NCI-H2029 treated with DMSO at 0.1 percent for 48 hours (cell line): ENCODE data around the gene SPATA20.

Experiments used
- DNase-seq: peaks from one replicate; lab custom pipeline; 2025; lab: John Stamatoyannopoulos, UW

SPATA20 gene

DNA sequence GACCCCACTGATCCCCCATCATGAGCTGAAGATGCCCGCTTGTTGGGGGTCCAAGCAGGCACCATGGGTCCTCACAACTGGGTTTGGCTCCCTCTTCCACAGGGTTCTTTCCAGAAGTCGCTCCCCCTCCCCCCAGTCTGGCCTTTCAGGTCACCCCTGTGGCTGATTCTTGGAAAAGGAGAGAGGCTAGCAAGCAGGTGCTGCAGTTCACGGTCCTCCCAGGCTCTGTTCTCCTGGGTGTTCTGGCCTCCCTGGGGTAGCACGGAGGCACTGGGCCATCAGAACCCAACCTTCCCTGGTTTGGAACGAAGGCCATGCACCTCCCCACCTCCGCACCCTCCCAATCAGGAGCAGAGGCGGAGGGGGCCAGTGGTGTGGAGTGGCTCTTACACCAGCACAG, 32.4 kb downstream of the SPATA20 start:
- no peak for DNase-seq

DNA sequence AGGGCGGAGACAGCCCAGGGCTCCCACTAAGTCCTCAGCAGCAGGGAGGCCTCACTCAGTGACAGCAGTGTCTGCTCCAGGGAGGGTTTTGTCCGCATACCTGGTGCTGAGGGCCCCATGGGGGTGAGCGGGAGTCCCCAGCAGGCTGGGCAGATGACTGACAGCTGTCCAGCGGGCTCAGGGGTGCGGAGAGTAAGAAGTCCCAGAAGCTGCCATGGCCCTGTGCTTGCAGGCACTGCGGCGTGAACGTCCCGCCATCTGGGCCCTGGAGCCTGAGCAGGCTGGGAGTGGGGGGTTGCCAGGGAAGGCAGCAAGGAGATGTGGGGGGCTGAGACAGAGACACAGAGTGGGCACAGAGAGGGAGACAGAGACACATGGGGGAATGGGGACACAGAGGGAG, 33.7 kb downstream of the SPATA20 start:
- no peak for DNase-seq

DNA sequence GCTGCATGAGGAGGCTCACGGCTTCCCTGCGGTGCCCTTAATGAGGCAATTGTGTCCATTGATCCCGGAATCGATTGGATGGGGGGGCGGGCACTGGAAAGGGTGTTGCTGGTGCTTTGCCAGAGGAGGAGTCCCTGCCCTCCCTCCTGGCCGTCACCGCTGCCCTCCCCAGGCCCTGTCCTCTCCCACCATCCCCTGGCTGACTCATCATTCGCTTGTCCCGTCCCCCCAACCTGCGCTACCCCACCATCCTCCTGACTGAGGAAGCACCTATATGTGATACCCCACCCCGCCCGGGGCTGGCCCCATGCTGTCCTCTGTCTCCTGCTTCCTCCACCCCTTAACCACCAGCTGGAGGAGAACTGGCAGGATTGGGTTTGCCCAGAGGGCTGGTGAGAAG, 34.3 kb downstream of the SPATA20 start:
- DNase-seq: no peak

GRCh38 chr17:50582741-50583140, 35.8 kb downstream of the SPATA20 start:
- DNase-seq: no peak

GRCh38 chr17:50583641-50584040, 36.7 kb downstream of the SPATA20 start:
- no peak for DNase-seq

DNA sequence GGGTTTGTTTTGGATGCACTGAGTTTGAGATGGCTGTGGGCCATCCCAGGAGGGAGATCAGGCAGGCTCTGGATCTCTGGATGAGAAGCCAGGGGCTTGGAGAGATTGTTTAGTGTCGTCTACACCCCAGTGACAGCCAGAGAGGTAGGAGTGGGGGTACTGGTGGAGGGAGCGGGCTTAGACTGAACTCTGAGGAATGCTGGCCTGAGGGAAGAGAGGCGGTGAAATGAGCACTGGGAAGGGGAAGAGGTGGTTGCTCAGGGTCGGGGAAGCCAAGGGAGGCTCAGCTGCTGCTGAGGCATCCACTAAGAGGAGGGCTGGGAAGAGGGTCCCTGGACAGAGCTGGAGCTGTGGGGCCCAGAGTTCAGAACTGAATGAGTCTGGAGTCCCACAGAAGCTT, 37.1 kb downstream of the SPATA20 start:
- no peak for DNase-seq

- DNase-seq: no peak
Measured at GRCh38 chr17:50584749-50585148, 37.8 kb downstream of the SPATA20 start.

- no peak for DNase-seq
Measured at GRCh38 chr17:50585346-50585745, 38.4 kb downstream of the SPATA20 start.

- no peak for DNase-seq
Measured at GRCh38 chr17:50585891-50586290, 38.9 kb downstream of the SPATA20 start.

- no peak for DNase-seq
Measured at GRCh38 chr17:50586421-50587247, 39.7 kb downstream of the SPATA20 start.

DNA sequence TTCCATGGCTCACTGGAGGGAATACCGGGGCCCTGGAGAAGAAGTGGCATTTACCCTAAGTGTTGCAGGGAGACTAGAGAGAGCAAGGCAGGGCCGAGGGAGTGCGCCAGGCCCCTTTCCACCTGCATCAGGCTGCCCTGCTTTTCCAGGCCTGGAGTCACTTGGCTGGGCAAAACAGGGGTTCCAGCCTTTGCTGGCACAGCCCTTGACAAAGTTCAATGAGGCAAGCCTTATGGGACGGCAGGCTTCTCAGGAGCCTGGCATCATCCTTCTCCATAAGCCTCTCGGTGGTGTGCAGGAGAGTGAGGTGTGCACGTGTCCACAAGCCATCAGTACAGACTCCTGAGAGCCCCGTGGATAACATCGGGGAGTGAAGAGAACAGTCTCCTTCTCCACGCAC, 40.6 kb downstream of the SPATA20 start:
- no peak for DNase-seq

GRCh38 chr17:50588391-50589049, 41.5 kb downstream of the SPATA20 start:
- DNase-seq: no peak

DNA sequence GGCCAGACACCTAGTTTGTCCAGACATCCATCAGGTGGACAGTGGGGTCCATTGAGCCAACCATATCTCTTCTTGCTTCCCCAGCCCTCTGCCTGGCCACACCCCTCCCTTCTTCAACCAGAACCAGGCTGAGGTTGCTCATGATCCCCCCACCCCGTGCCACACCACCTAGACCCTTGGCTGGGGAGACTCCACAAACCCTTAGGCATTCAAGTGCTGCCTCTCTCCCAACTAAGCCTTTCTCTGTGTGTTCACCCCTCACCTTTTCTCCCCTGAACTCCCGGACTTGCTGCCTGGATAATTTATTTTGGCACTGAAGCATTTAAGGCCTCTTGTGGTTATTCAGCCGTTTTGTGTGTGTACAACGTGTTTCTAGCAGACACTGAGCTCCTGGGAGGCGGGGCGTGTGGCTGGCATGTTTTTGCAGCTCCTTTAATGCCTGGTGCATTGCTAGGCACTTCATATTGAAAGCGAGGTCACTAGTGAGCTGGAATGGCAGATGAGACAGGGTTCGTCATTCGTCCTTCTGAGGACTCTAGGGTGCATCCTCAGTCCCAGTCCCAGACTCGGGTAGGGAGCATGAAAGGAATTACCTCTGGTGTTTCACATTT, 42.2 kb downstream of the SPATA20 start:
- DNase-seq: peak; percentile 24

DNA sequence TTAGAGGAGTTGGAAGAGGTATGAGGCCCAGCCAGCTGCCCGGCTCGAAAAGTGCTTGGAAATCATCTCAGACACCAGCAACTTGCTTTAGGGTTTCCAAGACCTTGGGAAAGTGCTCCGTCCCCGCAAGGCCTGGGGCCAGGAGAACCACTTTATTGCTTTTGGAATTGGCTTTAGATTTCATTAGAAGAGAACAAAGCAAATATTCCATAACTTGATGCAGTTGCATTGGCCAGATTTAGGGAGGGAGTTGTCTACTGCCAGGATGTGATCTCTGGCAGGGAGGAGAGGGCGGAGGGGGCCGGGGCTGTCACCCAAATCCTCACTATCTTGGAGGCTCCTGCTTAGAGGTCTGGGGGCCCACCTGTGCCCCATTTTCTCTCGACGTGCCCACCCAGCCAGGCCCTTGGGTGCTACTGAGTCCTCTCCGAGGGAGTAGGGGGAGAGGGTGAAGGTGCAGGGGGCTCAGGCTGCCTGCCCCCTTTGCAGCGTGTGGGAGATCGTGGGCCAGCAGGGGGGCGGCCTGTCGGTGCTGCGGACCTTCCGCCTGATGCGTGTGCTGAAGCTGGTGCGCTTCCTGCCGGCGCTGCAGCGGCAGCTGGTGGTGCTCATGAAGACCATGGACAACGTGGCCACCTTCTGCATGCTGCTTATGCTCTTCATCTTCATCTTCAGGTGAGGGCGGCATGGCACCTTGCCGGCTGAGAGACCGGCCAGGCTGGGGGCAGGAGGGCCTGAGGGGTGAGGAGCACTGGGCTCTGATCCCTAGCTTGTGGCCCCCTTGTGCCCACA, 44.2 kb downstream of the SPATA20 start:
- DNase-seq: no peak

DNA sequence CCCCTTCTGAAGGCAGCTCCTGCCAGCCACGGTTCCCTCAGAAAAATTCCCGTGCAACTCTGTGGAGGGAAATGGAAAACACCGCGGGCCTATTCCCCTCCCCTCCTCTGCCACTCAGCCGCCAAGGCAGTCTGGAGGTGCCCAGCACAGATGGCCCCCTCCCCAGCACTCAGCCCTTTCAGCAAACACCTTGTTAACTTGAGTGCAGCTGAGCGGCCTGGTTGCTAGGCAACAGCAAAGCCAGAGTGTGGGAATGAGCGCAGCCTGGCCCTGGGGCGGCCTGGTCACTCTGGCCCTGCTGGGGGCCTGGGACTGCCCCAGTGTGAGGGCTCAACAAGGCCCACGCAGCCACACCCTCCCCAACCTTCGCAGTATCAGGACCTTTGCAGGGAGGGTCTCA, 46.3 kb downstream of the SPATA20 start:
- peak; percentile 31 for DNase-seq

- no peak for DNase-seq
Measured at GRCh38 chr17:50594128-50594823, 47.3 kb downstream of the SPATA20 start.

GRCh38 chr17:50594892-50595291, 47.9 kb downstream of the SPATA20 start:
- no peak for DNase-seq

DNA sequence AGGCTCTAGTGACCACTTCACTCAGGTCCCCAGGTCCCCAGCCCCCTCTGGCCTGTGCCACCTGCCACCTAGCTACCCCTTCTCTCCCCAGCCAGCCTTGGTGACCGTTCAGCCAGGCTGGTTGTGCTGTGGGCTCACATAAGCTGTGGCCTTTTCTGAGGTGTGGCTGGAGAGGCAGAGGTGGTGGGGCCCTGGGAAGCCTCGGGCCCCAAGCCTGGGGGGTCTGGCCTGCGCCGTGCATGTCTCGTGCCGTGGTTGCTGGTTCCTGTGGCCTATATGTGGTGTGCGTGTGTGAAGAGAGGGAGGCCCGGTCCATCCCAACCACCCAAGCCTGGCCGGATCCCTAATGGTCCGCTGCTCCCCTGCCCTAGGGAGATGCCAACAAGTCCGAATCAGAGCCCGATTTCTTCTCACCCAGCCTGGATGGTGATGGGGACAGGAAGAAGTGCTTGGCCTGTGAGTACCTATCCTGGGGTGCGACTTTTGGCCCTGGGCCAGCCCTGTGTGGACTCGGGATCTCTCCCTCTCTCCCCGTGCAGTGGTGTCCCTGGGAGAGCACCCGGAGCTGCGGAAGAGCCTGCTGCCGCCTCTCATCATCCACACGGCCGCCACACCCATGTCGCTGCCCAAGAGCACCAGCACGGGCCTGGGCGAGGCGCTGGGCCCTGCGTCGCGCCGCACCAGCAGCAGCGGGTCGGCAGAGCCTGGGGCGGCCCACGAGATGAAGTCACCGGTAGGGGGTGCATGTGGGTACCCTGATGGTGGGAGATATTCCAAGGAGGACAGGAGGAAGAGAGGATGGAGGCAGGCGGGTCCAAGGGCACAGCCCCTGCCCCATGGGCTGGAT, 49.4 kb downstream of the SPATA20 start:
- no peak for DNase-seq

- no peak for DNase-seq
Measured at GRCh38 chr17:50598487-50598886, 51.5 kb downstream of the SPATA20 start.

DNA sequence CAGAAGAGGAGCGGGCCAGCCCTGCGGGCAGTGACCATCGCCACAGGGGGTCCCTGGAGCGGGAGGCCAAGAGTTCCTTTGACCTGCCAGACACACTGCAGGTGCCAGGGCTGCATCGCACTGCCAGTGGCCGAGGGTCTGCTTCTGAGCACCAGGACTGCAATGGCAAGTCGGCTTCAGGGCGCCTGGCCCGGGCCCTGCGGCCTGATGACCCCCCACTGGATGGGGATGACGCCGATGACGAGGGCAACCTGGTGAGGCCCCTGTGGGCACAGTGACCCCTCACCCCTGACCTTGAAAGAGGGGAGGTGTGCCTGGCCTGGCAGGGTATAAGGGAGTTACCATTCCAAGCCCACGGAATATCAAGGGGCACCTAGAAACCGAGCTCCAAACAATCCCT, 52.6 kb downstream of the SPATA20 start:
- no peak for DNase-seq
